ENCODE measurements around the gene NDUFA13.

The NDUFA13 gene

DNA sequence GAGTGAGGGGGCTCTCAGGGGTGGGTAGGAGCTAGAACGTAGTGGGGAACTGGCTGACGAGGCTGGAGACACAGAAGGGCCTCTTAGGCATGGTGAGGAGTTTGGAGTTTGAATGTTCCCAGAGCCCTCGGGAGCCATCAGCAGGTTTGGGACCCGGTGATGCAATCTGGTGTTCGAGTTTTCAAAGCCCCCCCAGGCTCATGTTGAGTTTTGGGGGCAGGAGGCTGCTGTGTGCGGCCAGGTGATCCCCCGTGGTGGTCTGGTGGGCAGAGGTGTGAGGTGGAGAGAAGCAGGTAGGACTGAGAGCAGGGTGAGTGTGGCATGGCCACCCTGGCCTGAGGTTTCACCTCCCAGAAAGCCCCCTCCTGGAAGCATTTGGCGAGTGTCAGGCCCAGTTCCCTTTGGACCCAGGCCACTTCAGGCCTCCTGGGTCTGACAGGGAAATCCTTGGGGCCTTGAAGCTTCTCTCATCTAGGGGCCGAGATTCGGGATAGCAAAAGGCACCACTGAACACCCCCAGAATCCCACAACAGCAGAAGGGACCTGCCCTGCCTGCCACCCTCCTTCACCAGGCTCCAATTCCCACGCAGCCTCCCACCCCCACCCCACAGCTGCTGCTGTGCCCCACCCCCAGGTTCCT lies 13.9 kb downstream of the NDUFA13 start:
- DNase-seq (ENCODE audit: low read depth) = no peak
- TF ChIP-seq CTCF (IDR thresholded peaks at IDR 0.05; ENCODE audit: low read depth, low read length, missing control alignments) = no peak
- H3K4me3 ChIP-seq (ENCODE audit: low read depth, low read length) = no peak overlapping the region

DNA sequence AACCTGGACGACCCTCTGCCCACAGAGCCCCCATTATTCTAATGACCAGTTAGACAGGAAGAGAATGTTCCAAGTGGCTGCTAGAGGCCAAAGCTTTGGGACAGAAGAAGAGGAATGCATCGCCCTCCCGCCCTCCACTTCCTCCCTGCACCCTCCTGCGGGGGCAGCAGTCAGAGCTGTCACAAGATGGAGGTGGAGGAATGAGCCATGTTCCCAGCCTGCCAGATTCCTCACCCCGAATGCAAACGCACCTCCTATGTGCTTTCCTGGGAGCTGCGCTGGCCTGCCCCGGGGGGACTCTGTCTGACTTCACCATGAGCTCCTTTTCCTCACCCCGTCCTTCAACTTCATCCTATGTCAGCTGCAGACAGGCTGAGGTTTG lies 14.4 kb downstream of the NDUFA13 start:
- DNase-seq (ENCODE audit: low read depth) = no peak
- H3K4me3 ChIP-seq (ENCODE audit: low read depth, low read length) = no peak overlapping the region
- TF ChIP-seq CTCF (IDR thresholded peaks at IDR 0.05; ENCODE audit: low read depth, low read length, missing control alignments) = peak; percentile 10

DNA sequence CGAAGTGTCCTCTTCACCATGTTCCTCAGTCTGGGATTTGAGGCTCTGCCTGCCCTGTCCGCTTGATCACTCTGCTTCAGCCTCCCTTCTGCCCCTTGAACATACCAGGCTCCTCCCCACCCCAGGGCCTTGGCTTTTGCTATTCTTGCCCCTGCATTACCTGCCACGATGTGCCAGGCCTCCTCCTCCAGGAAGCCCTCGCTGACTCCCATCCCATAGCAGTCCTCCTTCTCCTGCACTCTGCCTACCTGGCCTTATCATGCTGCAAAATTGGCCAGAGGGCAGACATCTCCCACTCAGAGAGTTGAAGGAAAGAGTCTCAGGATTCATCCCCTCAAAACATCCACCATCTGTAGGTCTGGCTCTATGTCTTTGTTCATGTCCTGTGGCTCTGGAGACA lies 14.9 kb downstream of the NDUFA13 start:
- no peak for DNase-seq (ENCODE audit: low read depth)
- H3K4me3 ChIP-seq (ENCODE audit: low read depth, low read length) = no peak overlapping the region
- no peak for TF ChIP-seq CTCF (IDR thresholded peaks at IDR 0.05; ENCODE audit: low read depth, low read length, missing control alignments)

DNA sequence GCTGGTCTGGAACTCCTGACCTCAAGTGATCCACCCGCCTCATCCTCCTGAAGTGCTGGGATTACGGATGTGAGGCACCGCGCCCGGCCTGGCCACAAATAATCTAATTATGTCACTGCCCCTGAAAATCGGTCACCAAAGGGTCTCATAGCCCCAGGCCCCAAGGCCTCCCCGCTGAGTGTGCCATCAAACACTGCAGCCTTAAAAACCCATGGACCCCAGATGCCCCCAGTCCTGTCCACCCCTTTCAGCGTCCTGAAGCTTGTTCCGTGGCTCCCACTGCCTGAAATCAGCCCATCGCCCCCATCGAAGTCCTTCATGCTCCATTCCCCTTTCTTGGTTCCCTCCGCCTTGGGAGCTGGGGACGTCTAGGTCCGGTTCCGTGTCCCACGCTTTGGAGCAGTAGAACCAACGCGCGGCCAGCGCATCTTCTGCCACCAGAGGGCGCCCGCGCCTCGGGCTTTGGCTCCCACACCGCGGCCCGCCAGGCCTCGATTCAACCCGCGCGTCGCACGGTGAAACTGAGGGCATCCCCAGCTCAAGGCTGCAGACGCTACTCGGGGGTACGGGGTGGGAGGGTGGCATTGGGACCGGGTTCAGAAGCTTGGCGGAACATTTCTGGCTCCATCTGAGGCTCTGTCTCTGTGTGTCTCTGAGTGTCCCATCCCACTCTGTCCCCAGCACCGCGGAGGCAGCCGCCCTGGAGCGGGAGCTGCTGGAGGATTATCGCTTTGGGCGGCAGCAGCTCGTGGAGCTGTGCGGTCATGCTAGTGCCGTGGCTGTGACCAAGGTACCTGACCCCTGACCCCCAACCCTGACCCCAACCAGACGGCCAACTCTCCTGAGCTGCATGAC lies 16.2 kb downstream of the NDUFA13 start:
- no peak overlapping the region for H3K4me3 ChIP-seq (ENCODE audit: low read depth, low read length)
- DNase-seq (ENCODE audit: low read depth) = no peak
- peak; percentile 96 for TF ChIP-seq CTCF (IDR thresholded peaks at IDR 0.05; ENCODE audit: low read depth, low read length, missing control alignments)

DNA sequence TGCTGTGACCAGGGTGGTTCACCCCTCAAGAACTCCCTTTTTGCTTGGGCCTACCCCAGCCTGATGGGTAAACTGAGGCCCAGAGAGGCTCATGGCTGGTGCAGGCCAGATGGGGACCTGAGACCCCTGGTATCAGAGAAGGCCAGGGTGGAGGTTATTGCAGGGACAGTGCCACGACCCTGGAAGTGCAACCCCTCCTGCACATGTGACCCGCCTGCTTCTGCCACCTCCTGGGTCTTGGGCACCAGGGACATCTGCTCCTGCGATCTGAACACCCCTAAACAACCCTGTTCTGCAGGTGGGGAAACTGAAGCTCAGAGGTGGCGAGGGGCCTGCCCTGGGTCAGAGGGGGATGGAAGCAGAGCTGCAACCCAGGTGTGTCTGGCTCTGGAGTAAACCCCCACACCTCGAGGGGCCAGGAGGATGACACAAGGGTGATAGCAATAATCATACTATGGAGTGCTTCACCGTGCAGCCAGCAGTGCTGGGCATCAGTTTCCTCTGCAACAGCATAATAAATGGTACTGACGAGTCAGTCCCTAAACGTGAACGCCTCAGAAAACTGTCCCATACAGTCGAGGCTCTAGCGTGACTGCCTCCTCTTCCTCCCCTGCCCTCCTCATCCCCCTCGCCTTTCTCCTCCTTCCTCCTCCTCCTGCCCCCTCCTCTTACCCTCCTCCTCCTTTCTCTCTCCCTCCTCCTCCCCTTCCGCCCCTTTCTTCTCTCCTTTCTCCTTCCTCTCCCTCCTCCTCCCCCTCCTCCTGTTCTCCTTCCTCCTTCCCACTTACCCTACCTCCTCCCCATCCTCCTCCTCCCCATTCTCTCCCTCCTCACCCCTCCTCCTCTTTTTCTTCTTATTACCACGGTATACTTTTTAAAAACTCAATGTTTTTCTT lies 17.0 kb downstream of the NDUFA13 start:
- TF ChIP-seq CTCF (IDR thresholded peaks at IDR 0.05; ENCODE audit: low read depth, low read length, missing control alignments) = no peak
- H3K4me3 ChIP-seq (ENCODE audit: low read depth, low read length) = no peak overlapping the region
- no peak for DNase-seq (ENCODE audit: low read depth)

DNA sequence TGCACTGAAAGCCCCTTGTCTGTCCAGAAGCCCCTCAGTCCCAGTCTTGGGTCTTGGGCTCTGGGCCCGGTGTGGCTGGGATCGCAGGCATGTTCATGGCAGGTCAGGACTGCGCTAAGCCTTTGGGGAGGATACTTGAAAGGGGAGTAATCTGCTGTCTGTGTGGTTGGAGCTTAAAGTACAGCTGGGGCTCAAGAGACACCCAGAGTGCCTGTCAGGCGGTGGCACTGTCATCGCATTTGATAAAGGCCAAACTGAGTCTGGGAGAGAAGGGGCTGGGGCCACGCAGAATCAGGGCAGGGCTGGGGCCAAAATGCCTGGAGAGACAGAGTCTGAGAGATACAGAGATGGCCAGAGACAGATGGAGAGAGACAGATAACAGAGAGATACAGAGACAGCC lies 17.8 kb downstream of the NDUFA13 start:
- H3K4me3 ChIP-seq (ENCODE audit: low read depth, low read length) = no peak overlapping the region
- no peak for TF ChIP-seq CTCF (IDR thresholded peaks at IDR 0.05; ENCODE audit: low read depth, low read length, missing control alignments)
- no peak for DNase-seq (ENCODE audit: low read depth)
